PC-3 (cell line): Measurements from ENCODE around the gene NEGR1. TPM values are rescaled to one million over a fixed set of nuclear protein-coding genes. Genes with fewer than 3 reads are reported as not detected.

Source experiments
- ATAC-seq: fragments of 200-7000 bp; cut with Tn5 transposase; 2 replicates; pipeline ENCODE4 v1.9.1; 2020; ENCODE audit warnings: mild to moderate bottlenecking, moderate library complexity
- BruUV-seq: library from RNA; stranded (reverse); fragments of 400-500 nt; replicated peaks from 2 replicates; lab custom pipeline; 2021; lab: Mats Ljungman, UMichigan
- CTCF ChIA-PET: fragments of 300-600 bp; sonication (Branson Sonifier 250); formaldehyde crosslinking; loops from one replicate; lab custom pipeline; 2022; ENCODE audit warnings: antibody characterized with exemption; lab: Charles Lee
- POLR2A ChIA-PET: fragments of 300-600 bp; sonication (Branson Sonifier 250); formaldehyde crosslinking; loops from one replicate; lab custom pipeline; 2022; ENCODE audit warnings: antibody characterized with exemption; ENCODE audit not compliant: unreplicated experiment; lab: Charles Lee
- DNase-seq: peaks from one replicate; pipeline ENCODE4 v3.0.0-alpha.2; 2015
- H2AFZ ChIP-seq: fragments of 300-600 bp; sonication (generic); 2 replicates; pipeline ENCODE4 v1.6.0; 2016; ENCODE audit warnings: antibody characterized with exemption, low read length
- H3F3A ChIP-seq: fragments of 300-600 bp; sonication (generic); one replicate; pipeline ENCODE4 v1.6.0; 2017; ENCODE audit warnings: antibody characterized with exemption, low read length, control low read depth, mild to moderate bottlenecking; ENCODE audit not compliant: unreplicated experiment
- H3K27ac ChIP-seq: fragments of 300-600 bp; sonication (generic); 2 replicates; pipeline ENCODE4 v1.5.1; 2016; ENCODE audit warnings: mild to moderate bottlenecking, low read length
- H3K27me3 ChIP-seq: fragments of 300-600 bp; sonication (generic); 2 replicates; pipeline ENCODE4 v1.6.1; 2016; ENCODE audit warnings: low read length, mixed read lengths
- H3K36me3 ChIP-seq: fragments of 300-600 bp; sonication (generic); 2 replicates; pipeline ENCODE4 v1.6.1; 2016; ENCODE audit warnings: low read depth, mixed run types, low read length, mixed read lengths
- H3K4me1 ChIP-seq: fragments of 300-600 bp; sonication (generic); 2 replicates; pipeline ENCODE4 v1.5.1; 2016; ENCODE audit warnings: low read length; ENCODE audit not compliant: insufficient read depth
- H3K4me2 ChIP-seq: fragments of 300-600 bp; sonication (generic); 2 replicates; pipeline ENCODE4 v1.6.0; 2016; ENCODE audit warnings: low read length
- H3K4me3 ChIP-seq: fragments of 300-600 bp; sonication (generic); 2 replicates; pipeline ENCODE4 v1.5.1; 2016; ENCODE audit warnings: mild to moderate bottlenecking, low read length, mixed read lengths
- H3K79me2 ChIP-seq: fragments of 300-600 bp; sonication (generic); 2 replicates; pipeline ENCODE4 v1.6.1; 2017; ENCODE audit warnings: low read length, mixed read lengths
- H3K9ac ChIP-seq: fragments of 300-600 bp; sonication (generic); 2 replicates; pipeline ENCODE4 v1.6.0; 2016; ENCODE audit warnings: mild to moderate bottlenecking, low read length
- H3K9me2 ChIP-seq: fragments of 300-600 bp; sonication (generic); replicated peaks from 2 replicates; pipeline ENCODE4 v1.6.1; 2016; ENCODE audit warnings: mixed run types, low read length, mixed read lengths
- H3K9me3 ChIP-seq: fragments of 300-600 bp; sonication (generic); 2 replicates; pipeline ENCODE4 v1.6.1; 2016; ENCODE audit warnings: low read length, mixed read lengths
- H4K20me1 ChIP-seq: fragments of 300-600 bp; sonication (generic); 2 replicates; pipeline ENCODE4 v1.6.1; 2016; ENCODE audit warnings: low read length, mixed read lengths
- EZH2 ChIP-seq: fragments of 300-600 bp; sonication (generic); IDR thresholded peaks from one replicate; pipeline ENCODE4 v1.6.1; 2017; ENCODE audit warnings: antibody characterized with exemption, mild to moderate bottlenecking, low read length; ENCODE audit not compliant: unreplicated experiment
- EZH2phosphoT487 ChIP-seq: fragments of 300-600 bp; sonication (generic); IDR thresholded peaks from 2 replicates; pipeline ENCODE4 v1.6.1; 2018; ENCODE audit warnings: mild to moderate bottlenecking, antibody characterized with exemption, low read length, borderline replicate concordance
- intact Hi-C: fragments of 100-400 bp; cut with micrococcal nuclease; formaldehyde crosslinking; loops from 2 replicates; pipeline ENCODE4 v1.9.0; 2023
- total RNA-seq: library from RNA; depleted of rRNA; stranded (reverse); fragments of >200 nt; gene quantifications from 2 replicates; pipeline ENCODE4 v1.2.3, GENCODE V29; 2014
- TF ChIP-seq, protein P1 (sequence below): fragments of 300-600 bp; sonication (generic); conservative IDR thresholded peaks from 2 replicates; pipeline ENCODE4 v1.5.1; 2017; ENCODE audit warnings: antibody characterized with exemption, low read depth, mild to moderate bottlenecking, low read length

NEGR1 gene
- total RNA-seq, 1 experiment from 2014 or later: 3.4 TPM

DNA sequence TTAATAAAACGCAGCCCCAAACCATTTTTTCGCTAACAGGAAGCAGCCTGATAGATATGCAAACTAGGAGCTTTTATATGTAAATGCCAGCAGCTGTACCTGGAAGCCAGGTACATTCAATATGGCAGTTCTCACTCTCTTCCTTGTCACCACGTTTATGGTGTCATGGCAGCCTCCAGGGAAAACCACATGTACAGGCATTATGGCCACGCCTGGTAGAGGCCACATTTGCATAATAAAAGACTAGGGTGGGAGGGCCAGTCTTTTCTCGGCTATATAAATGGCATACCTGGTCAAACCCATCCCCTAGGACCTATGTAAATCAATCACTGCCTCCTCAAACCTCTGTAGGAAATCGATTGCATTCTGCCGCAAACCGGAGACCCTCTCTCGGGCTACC, 247.5 kb downstream of the NEGR1 start:
- no peaks in the 10 kb centered on the region for H3K4me1 ChIP-seq
- no peak overlapping the region for H3K4me2 ChIP-seq
- no peaks in the 10 kb centered on the region for H3K79me2 ChIP-seq
- CTCF ChIA-PET: no interaction called here
- ATAC-seq (no peak), DNase-seq (no peak)
- no peaks in the 10 kb centered on the region for H3K9me3 ChIP-seq
- BruUV-seq: no TSS peak
- H3K27me3 ChIP-seq: no peaks in the 10 kb centered on the region
- TF ChIP-seq EZH2 (no peak), EZH2phosphoT487 (no peak)
- TF ChIP-seq, protein P1, sequence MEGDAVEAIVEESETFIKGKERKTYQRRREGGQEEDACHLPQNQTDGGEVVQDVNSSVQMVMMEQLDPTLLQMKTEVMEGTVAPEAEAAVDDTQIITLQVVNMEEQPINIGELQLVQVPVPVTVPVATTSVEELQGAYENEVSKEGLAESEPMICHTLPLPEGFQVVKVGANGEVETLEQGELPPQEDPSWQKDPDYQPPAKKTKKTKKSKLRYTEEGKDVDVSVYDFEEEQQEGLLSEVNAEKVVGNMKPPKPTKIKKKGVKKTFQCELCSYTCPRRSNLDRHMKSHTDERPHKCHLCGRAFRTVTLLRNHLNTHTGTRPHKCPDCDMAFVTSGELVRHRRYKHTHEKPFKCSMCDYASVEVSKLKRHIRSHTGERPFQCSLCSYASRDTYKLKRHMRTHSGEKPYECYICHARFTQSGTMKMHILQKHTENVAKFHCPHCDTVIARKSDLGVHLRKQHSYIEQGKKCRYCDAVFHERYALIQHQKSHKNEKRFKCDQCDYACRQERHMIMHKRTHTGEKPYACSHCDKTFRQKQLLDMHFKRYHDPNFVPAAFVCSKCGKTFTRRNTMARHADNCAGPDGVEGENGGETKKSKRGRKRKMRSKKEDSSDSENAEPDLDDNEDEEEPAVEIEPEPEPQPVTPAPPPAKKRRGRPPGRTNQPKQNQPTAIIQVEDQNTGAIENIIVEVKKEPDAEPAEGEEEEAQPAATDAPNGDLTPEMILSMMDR: no peak
- no peak overlapping the region for H3K9ac ChIP-seq
- no peak overlapping the region for H2AFZ ChIP-seq
- POLR2A ChIA-PET: no interaction called here
- intact Hi-C loops: no loop called here
- H3K27ac ChIP-seq: no peak overlapping the region
- no peaks in the 10 kb centered on the region for H3F3A ChIP-seq
- H4K20me1 ChIP-seq: no peaks in the 10 kb centered on the region
- no peaks in the 10 kb centered on the region for H3K9me2 ChIP-seq
- no peaks in the 10 kb centered on the region; the same call in 1 of the 2 replicates for H3K36me3 ChIP-seq
- H3K4me3 ChIP-seq: no peak overlapping the region

DNA sequence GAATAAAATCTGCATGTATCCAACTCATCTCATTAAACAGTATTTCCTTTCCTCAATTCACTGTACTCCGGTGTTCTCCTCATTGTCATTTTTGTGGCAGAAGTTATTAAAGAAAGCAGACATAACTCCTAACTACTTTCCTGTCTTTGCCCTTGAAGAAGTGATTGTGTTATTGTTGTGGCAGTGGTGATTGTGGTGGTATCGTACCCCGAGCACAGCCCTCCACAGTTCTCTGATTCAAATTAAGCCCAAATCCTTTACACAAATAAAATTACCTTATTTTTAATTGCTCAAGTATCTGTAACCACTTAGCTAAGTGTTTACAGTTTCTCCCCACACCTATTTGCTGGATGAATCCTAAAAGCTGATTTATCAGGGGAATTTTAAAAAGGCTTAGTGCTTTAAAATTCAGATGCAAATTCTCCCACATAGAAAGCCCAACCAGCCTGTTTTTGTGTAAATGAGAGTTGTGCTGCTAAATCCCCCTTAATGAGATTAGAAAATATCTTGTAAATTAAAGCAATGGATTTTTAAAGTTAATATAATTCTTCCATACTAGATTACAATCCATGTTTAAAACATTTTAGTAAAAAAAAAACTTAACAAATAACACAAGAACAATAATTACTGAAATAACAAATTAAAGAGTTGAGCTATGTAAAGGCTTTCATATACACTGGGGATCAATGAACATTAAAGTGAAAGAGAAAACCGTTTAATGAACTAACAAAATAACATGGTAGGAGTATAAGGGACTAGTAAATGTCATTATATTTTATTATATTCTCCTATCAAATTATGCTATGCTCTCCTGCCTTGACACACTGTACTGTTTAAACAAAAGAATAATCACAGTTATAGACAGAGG, 259.0 kb downstream of the NEGR1 start:
- intact Hi-C loops: no loop called here
- H3K4me2 ChIP-seq: no peak overlapping the region
- H3K36me3 ChIP-seq: no peaks in the 10 kb centered on the region
- no peak overlapping the region for H3K4me3 ChIP-seq
- no peak overlapping the region for H2AFZ ChIP-seq
- no peak overlapping the region for H3K27ac ChIP-seq
- H3K79me2 ChIP-seq: no peaks in the 10 kb centered on the region
- no peaks in the 10 kb centered on the region for H3K27me3 ChIP-seq
- H3F3A ChIP-seq: no peaks in the 10 kb centered on the region
- ChIA-PET CTCF (no interaction called here), POLR2A (no interaction called here)
- no peaks in the 10 kb centered on the region for H3K9me3 ChIP-seq
- ATAC-seq (no peak), DNase-seq (no peak)
- no TSS peak for BruUV-seq
- H3K4me1 ChIP-seq: no peaks in the 10 kb centered on the region
- TF ChIP-seq, protein P1: no peak
- TF ChIP-seq EZH2phosphoT487: no peak
- TF ChIP-seq EZH2: no peak
- no peaks in the 10 kb centered on the region for H4K20me1 ChIP-seq
- no peaks in the 10 kb centered on the region for H3K9me2 ChIP-seq
- no peak overlapping the region for H3K9ac ChIP-seq

DNA sequence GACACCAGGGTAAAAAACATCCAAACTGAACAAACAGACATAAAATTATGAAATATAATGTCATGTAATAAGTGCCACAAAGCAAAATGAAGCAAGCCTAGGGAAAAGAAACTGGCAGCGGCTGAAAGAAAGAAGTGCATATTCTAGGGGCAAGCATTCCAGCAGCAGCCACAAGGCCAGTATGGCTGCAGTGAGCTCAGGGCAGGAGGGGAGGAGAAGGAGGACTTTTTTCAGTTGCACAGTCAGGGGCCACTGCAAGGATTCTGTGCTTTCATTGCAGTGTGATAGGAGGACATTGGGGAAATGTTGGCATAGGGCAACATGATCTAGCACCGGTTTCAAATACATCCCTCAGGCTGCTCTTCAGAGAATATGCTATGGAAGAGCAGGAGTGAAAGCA, 263.8 kb downstream of the NEGR1 start:
- no peak for TF ChIP-seq EZH2phosphoT487
- H4K20me1 ChIP-seq: no peaks in the 10 kb centered on the region
- no peaks in the 10 kb centered on the region for H3K9me3 ChIP-seq
- H3F3A ChIP-seq: no peaks in the 10 kb centered on the region
- H3K36me3 ChIP-seq: no peaks in the 10 kb centered on the region
- no peaks in the 10 kb centered on the region for H3K27me3 ChIP-seq
- H3K79me2 ChIP-seq: no peaks in the 10 kb centered on the region
- no peak overlapping the region for H3K4me3 ChIP-seq
- BruUV-seq: no TSS peak
- no peak overlapping the region for H3K4me2 ChIP-seq
- H2AFZ ChIP-seq: no peak overlapping the region
- ATAC-seq (no peak), DNase-seq (no peak)
- H3K4me1 ChIP-seq: no peaks in the 10 kb centered on the region
- no peaks in the 10 kb centered on the region for H3K9me2 ChIP-seq
- ChIA-PET CTCF (no interaction called here), POLR2A (no interaction called here)
- no peak overlapping the region for H3K9ac ChIP-seq
- intact Hi-C loops: no loop called here
- H3K27ac ChIP-seq: no peak overlapping the region
